ENCODE measurements around the gene TMEM86B.

GRCh38 chr19:55245236-55245904 lies 16.8 kb upstream of the TMEM86B start:
- TF ChIP-seq CTCF (IDR thresholded peaks at IDR 0.05; ENCODE audit: low read depth, low read length, poor library complexity, severe bottlenecking) (no peak), EZH2phosphoT487 (IDR thresholded peaks at IDR 0.05; ENCODE audit: borderline replicate concordance, low read length) (no peak)
